MM.1S (cell line): ENCODE data around the gene MAPK10.

Experiments
- DNase-seq: peaks from one replicate; pipeline ENCODE4 v3.0.0-alpha.2; 2015
- H2AFZ ChIP-seq: fragments of 300-600 bp; sonication (generic); 2 replicates; pipeline ENCODE4 v1.6.0; 2016; ENCODE audit warnings: antibody characterized with exemption, low read length
- H3F3A ChIP-seq: fragments of 300-600 bp; sonication (generic); 2 replicates; pipeline ENCODE4 v1.6.1; 2016; ENCODE audit warnings: mild to moderate bottlenecking, antibody characterized with exemption, low read length, moderate library complexity, mixed read lengths; ENCODE audit not compliant: insufficient read depth
- H3K27ac ChIP-seq: fragments of 300-600 bp; sonication (generic); 2 replicates; pipeline ENCODE4 v1.5.1; 2016; ENCODE audit warnings: mild to moderate bottlenecking, low read length
- H3K27me3 ChIP-seq: fragments of 300-600 bp; sonication (generic); replicated peaks from 2 replicates; pipeline ENCODE4 v1.6.0; 2016; ENCODE audit warnings: low read length; ENCODE audit not compliant: insufficient read depth
- H3K36me3 ChIP-seq: fragments of 300-600 bp; sonication (generic); replicated peaks from 2 replicates; pipeline ENCODE4 v1.6.1; 2016; ENCODE audit warnings: mild to moderate bottlenecking, low read length, mixed read lengths; ENCODE audit not compliant: insufficient read depth
- H3K4me1 ChIP-seq: fragments of 300-600 bp; sonication (generic); 2 replicates; pipeline ENCODE4 v1.6.1; 2016; ENCODE audit warnings: low read length, mixed read lengths
- H3K4me2 ChIP-seq: fragments of 300-600 bp; sonication (generic); 2 replicates; pipeline ENCODE4 v1.6.0; 2016; ENCODE audit warnings: low read depth, low read length
- H3K4me3 ChIP-seq: fragments of 300-600 bp; sonication (generic); 2 replicates; pipeline ENCODE4 v1.5.1; 2016; ENCODE audit warnings: low read length, mixed read lengths
- H3K79me2 ChIP-seq: fragments of 300-600 bp; sonication (generic); 2 replicates; pipeline ENCODE4 v1.6.1; 2016; ENCODE audit warnings: mixed run types, low read length, mixed read lengths
- H3K9ac ChIP-seq: fragments of 300-600 bp; sonication (generic); 2 replicates; pipeline ENCODE4 v1.6.1; 2016; ENCODE audit warnings: low read length, mixed read lengths
- H3K9me2 ChIP-seq: fragments of 300-600 bp; sonication (generic); replicated peaks from 2 replicates; pipeline ENCODE4 v1.6.1; 2016; ENCODE audit warnings: mild to moderate bottlenecking, low read length, mixed read lengths; ENCODE audit not compliant: insufficient read depth
- H3K9me3 ChIP-seq: fragments of 300-600 bp; sonication (generic); replicated peaks from 2 replicates; pipeline ENCODE4 v1.6.1; 2016; ENCODE audit warnings: mild to moderate bottlenecking, low read length, mixed read lengths; ENCODE audit not compliant: insufficient read depth
- H4K20me1 ChIP-seq: fragments of 300-600 bp; sonication (generic); 2 replicates; pipeline ENCODE4 v1.6.1; 2016; ENCODE audit warnings: mild to moderate bottlenecking, low read length, moderate library complexity, mixed read lengths; ENCODE audit not compliant: insufficient read depth
- EZH2 ChIP-seq: fragments of 300-600 bp; sonication (generic); optimal IDR thresholded peaks from 2 replicates; pipeline ENCODE3; 2017; ENCODE audit warnings: low read depth, mild to moderate bottlenecking, antibody characterized with exemption, low read length, mixed read lengths
- EZH2phosphoT487 ChIP-seq: fragments of 300-600 bp; sonication (generic); IDR thresholded peaks from 2 replicates; pipeline ENCODE4 v1.6.1; 2018; ENCODE audit warnings: antibody characterized with exemption, low read length
- TF ChIP-seq, protein P1 (sequence below): fragments of 300-600 bp; sonication (generic); IDR thresholded peaks from 2 replicates; pipeline ENCODE4 v1.5.1; 2016; ENCODE audit warnings: antibody characterized with exemption, low read length, mixed read lengths

MAPK10 gene

DNA sequence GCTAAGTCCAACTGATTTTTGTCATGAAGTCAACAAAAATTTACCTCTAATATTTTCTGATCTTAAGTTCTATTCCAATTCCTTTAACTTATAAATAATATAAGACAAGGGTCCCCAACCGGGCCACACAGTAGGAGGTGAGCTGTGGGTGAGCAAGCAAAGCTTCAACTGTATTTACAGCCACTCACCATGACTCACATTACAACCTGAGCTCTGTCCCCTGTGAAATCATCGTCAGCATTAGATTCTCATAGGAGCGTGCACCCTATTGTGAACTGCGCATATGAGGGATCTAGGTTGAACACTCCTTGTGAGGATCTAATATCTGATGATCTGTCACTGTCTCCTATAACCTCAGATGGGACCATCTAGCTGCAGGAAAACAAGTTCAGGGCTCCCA lies 227.4 kb downstream of the MAPK10 start:
- Histone ChIP-seq H3K27ac (no peak overlapping the region), H3F3A (no peaks in the 10 kb centered on the region), H3K9me2 (no peaks in the 10 kb centered on the region), H3K4me2 (no peak overlapping the region), H2AFZ (no peak overlapping the region), H3K9ac (no peak overlapping the region), H3K27me3 (no peaks in the 10 kb centered on the region), H3K79me2 (no peaks in the 10 kb centered on the region), H3K4me1 (no peaks in the 10 kb centered on the region), H3K4me3 (no peak overlapping the region), H3K36me3 (no peaks in the 10 kb centered on the region), H3K9me3 (no peaks in the 10 kb centered on the region), H4K20me1 (no peaks in the 10 kb centered on the region)
- TF ChIP-seq, protein P1, sequence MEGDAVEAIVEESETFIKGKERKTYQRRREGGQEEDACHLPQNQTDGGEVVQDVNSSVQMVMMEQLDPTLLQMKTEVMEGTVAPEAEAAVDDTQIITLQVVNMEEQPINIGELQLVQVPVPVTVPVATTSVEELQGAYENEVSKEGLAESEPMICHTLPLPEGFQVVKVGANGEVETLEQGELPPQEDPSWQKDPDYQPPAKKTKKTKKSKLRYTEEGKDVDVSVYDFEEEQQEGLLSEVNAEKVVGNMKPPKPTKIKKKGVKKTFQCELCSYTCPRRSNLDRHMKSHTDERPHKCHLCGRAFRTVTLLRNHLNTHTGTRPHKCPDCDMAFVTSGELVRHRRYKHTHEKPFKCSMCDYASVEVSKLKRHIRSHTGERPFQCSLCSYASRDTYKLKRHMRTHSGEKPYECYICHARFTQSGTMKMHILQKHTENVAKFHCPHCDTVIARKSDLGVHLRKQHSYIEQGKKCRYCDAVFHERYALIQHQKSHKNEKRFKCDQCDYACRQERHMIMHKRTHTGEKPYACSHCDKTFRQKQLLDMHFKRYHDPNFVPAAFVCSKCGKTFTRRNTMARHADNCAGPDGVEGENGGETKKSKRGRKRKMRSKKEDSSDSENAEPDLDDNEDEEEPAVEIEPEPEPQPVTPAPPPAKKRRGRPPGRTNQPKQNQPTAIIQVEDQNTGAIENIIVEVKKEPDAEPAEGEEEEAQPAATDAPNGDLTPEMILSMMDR: no peak
- DNase-seq: no peak

DNA sequence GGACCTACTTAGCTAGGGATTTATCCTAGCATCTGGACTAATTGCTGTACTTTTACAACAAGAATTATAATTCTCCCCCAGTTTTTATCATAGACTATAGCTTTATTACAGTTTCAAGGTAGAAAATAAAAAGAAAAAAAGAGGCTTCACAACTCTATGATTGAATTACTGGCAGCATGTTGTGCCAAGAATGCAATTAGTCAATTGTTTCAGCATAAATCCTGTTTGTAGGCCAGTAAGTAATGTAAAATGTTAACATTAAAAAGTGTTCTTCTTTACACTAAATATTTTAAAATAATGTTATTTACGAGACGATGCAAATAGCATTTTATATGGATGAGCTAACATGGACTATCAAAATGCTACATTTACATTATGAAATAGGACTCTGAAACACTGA lies 228.4 kb downstream of the MAPK10 start:
- Histone ChIP-seq H3K4me1 (no peaks in the 10 kb centered on the region), H3K4me2 (no peak overlapping the region), H3K36me3 (no peaks in the 10 kb centered on the region), H3K9ac (no peak overlapping the region), H3K9me2 (no peaks in the 10 kb centered on the region), H3K4me3 (no peak overlapping the region), H2AFZ (no peak overlapping the region), H3K27me3 (no peaks in the 10 kb centered on the region), H3K9me3 (no peaks in the 10 kb centered on the region), H4K20me1 (no peaks in the 10 kb centered on the region), H3K79me2 (no peaks in the 10 kb centered on the region), H3F3A (no peaks in the 10 kb centered on the region), H3K27ac (no peak overlapping the region)
- TF ChIP-seq, protein P1: no peak
- TF ChIP-seq EZH2 (no peak), EZH2phosphoT487 (no peak)
- DNase-seq: no peak

DNA sequence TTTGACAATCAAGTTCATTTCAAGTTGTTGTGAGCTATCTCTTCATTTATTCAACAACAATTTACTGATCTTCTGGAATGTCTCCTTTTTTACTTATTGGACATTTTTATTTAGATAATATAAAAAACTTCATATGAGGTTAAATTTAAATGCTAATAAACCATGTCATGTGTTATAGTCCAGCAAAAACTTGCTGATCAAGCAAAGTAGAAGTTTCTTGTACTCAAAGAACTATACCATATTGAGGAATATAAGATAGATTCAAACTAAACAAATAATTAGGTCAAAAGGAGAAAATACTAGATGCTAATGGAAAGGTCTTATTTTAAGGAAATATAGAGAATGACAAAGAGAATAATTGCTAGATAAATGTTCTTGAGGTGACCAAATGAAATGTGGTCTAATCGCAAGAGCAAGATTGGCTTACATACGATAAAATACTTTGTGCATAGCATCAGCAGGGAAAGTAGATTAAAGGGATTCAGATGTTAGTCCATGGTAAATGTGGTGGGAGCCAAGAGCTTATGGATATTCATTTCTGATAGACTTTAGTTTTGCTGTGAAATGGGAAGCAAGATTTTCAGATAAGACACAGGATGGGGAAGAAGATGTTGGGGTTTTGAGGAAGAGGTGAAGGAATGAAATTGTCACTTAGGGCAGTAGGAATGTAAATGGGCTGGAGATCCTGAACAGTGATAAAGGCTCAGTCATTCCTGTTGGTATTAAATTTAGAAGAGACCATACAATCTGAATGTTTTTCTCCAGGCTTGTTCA lies 229.5 kb downstream of the MAPK10 start:
- H3K9me2 ChIP-seq: no peaks in the 10 kb centered on the region
- H3K27ac ChIP-seq: no peak overlapping the region
- H3K9me3 ChIP-seq: no peaks in the 10 kb centered on the region
- no peak overlapping the region for H3K9ac ChIP-seq
- no peak overlapping the region for H3K4me2 ChIP-seq
- no peak overlapping the region for H3K4me3 ChIP-seq
- H3F3A ChIP-seq: no peaks in the 10 kb centered on the region
- H3K27me3 ChIP-seq: no peaks in the 10 kb centered on the region
- no peaks in the 10 kb centered on the region for H3K36me3 ChIP-seq
- no peaks in the 10 kb centered on the region for H3K79me2 ChIP-seq
- no peaks in the 10 kb centered on the region for H3K4me1 ChIP-seq
- no peak for TF ChIP-seq EZH2phosphoT487
- TF ChIP-seq, protein P1: no peak
- no peak for TF ChIP-seq EZH2
- no peak overlapping the region for H2AFZ ChIP-seq
- no peaks in the 10 kb centered on the region for H4K20me1 ChIP-seq
- no peak for DNase-seq
